ENCODE measurements around the gene TMEM100.

DNA sequence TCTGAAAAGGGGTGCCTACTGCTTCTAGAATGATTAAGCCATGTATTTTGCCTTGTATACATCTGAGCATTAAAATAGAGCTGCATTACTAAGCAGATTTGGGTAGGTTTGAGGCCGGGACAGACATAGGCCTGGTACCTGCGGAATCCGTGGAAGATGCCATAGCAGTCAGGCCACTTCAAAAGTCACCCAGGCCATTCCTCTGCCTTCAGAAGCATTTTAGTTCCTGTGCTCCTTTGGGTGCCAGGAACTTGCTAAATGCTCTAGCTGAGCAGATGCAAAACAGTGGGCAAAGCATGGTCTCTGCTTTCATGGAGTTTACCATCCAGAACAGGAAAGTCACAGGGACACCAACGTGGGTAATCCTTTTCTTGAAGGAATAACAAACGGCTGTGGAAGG is 5.7 kb upstream of the TMEM100 start:
- TF ChIP-seq, protein P1, sequence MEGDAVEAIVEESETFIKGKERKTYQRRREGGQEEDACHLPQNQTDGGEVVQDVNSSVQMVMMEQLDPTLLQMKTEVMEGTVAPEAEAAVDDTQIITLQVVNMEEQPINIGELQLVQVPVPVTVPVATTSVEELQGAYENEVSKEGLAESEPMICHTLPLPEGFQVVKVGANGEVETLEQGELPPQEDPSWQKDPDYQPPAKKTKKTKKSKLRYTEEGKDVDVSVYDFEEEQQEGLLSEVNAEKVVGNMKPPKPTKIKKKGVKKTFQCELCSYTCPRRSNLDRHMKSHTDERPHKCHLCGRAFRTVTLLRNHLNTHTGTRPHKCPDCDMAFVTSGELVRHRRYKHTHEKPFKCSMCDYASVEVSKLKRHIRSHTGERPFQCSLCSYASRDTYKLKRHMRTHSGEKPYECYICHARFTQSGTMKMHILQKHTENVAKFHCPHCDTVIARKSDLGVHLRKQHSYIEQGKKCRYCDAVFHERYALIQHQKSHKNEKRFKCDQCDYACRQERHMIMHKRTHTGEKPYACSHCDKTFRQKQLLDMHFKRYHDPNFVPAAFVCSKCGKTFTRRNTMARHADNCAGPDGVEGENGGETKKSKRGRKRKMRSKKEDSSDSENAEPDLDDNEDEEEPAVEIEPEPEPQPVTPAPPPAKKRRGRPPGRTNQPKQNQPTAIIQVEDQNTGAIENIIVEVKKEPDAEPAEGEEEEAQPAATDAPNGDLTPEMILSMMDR (IDR thresholded peaks at IDR 0.05; ENCODE audit: poor library complexity, severe bottlenecking), result no peak
- TF ChIP-seq POLR2AphosphoS5 (IDR thresholded peaks at IDR 0.05) (no peak), EP300 (conservative IDR thresholded peaks at IDR 0.05; ENCODE audit: poor library complexity, severe bottlenecking) (no peak)
